HuH-7.5 (cell line): ENCODE results near the gene CRIM1.

ENCODE experiments used
- DNase-seq: peaks from one replicate; pipeline ENCODE4 v3.0.0; 2011; ENCODE audit warnings: low spot score

The CRIM1 gene

GRCh38 chr2:36554531-36554930 is 199.0 kb downstream of the CRIM1 start:
- DNase-seq: no peak

GRCh38 chr2:36555789-36556188 is 200.2 kb downstream of the CRIM1 start:
- no peak for DNase-seq

DNA sequence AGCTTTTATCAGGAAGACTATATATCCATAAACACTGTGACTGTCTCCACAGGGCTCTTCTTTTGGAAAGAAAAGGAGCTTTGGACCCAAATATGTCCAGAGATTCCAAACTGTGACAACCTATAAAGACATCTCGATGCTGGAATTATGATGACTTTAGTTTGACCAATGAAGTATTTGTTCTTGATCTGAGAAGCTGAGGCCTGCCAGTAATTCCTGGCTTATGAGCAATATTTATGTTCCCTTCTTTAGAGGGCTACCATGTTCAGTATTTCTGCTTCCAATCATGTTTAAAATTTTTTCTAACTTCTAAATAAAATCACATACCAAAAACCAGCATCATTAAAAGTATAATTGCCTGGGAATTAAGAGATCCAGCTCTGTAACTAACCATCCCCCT is 201.3 kb downstream of the CRIM1 start:
- DNase-seq: no peak

GRCh38 chr2:36559221-36559942 is 203.8 kb downstream of the CRIM1 start:
- DNase-seq: no peak

DNA sequence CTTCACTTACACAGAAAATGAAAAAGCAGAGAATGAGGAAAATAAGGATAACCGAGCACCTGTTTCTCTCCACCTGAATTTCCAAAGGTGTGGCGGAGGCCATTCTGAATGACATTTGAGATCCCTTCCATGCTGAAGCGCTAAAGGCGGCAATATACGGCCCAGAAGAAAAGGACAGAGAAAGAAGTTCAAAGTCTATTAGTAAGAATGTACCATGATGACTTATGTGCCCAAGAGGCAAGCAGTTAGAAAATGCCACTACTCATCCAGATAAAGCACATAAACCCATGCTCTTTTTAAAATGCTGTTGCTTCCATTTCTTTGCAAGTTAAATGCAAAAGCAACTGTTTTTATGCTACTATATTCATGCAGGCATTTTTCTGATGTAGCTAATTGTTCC is 205.1 kb downstream of the CRIM1 start:
- DNase-seq: no peak

DNA sequence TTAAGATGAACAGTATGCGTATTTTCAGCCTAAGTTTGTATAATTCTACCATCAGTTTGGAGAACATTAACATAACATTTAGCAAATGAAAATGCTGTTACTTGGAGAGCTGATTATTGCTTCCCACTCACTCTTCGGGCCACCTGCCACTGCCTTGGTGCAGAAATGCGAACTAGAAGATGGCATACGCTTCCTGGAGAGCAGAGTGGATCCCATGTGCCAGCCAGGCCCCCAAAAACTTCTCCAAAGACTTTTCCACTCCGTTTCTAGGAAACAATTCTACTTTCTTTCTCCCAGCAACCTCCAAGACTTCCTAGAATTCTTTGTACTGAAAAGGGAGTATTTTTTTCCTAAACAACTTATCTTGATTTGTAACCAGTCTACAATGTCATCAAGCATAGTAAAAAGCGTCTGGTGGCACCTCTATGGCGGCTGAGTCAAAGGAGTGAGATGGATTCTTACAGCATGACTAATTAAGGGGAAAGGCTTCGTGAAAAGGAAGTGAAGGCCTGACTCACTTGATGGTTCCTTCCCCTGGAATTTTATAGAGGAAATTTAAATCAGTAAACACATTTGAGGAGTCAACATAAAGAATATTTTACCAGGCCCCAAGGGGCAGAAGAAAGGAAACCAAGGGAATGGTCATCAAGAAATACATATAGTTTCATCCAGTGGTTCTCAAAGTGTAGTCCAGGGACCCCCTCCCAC is 205.8 kb downstream of the CRIM1 start:
- DNase-seq: no peak

- DNase-seq: no peak
Measured at GRCh38 chr2:36562240-36562639, 206.7 kb downstream of the CRIM1 start.

DNA sequence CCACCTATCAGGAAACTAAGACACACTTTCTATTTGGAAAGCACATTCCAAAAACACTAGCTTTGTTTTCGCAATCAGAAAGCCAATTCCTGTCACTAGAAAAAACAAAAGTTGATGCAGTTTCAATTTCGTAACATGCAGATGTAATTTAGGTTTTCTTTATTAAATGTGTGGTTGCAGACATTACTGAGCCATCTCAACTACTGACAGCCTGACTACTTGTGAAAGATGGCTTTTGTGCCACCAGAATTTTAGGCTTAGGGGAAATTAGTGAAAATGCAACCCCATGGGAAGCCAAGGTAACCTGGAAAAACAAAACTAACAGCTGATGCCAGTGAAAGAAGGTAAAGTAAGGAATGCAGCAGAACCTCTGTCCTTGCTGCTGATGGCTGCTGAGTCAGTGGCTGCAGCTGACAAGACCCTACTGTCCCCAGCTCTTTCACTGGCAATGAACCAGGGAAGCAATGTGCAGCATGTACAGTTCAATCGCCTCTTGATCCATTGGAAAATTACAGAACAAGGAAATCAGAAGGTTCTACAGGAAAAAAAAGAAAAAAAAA is 207.5 kb downstream of the CRIM1 start:
- no peak for DNase-seq

GRCh38 chr2:36564377-36564930 is 208.9 kb downstream of the CRIM1 start:
- no peak for DNase-seq

- DNase-seq: no peak
Measured at GRCh38 chr2:36565712-36566111, 210.1 kb downstream of the CRIM1 start.

DNA sequence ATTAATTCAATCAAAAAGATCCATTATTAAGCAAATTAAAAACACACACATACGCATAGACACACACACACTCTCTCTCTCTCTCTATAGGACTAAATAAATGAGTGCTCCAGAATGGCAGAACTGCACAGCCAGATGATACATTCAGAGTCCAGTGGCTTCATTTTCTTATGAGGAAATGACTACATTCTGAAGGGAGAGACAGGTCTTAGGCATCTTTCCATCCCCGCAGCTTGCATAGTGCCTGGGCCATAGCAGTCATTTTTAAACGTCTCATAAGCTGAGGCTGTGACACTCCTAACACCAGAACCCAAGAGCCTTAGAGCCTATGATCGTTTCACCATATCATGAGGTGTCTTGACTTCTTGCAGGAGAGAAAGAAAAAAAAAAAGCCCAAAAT is 211.3 kb downstream of the CRIM1 start:
- no peak for DNase-seq

DNA sequence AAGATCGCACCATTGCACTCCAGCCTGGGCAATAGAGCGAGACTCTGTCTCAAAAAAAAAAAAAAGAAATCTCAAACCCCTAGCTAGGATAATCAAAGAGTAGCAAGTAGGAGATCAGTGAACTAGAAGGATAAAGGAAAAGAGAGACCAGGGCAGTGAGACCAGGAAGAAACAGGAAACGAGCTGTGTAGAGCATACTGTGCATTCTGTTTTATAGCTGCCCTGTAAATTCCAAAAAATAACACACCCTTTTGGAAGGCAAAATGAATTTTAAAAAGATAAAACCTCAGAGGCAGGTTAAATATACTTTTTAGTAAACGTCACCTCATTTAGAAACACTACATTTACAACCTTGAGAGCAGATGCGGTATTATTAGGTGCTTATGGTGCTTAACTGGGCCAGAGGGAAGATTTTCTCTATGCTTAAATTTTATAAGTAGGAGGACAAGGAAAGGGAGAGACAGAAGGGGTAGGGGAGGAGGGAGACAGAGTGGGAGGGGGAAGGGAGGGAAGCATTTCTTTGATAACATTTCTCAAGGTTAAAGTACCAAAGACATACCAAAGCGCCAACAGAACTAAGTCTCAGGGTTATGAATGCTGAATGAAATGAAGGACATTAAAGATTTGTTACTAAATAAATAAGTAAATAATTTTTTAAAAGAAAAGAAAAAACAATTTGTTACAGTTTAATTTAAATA is 212.3 kb downstream of the CRIM1 start:
- no peak for DNase-seq

- no peak for DNase-seq
Measured at GRCh38 chr2:36568516-36569246, 213.1 kb downstream of the CRIM1 start.

DNA sequence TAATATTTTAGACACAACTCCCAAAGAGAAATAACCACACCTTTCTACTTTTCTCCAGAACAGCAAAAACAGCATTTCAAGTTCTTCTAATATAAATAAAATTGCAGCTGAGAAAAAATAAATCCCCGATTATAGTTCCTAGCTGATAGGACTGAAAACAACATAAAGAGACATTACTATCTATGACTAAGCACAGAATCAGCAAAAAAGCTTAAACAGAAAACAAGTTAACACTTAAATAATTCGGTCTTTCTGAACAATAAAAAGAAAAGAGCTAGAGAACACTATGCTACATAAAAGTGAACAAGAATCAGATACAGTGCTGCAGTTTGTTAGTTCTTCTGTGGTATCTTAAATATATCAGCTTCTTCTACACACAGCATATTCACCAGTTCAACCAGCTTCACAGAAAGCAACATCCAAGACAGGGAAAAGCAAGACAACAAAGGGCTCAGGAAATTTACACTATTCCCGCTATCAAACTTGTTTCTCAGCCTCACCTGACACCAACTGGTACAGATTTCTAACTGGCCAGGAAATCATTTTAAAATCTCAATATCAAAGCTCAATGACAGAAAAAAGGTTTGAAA is 213.8 kb downstream of the CRIM1 start:
- no peak for DNase-seq

DNA sequence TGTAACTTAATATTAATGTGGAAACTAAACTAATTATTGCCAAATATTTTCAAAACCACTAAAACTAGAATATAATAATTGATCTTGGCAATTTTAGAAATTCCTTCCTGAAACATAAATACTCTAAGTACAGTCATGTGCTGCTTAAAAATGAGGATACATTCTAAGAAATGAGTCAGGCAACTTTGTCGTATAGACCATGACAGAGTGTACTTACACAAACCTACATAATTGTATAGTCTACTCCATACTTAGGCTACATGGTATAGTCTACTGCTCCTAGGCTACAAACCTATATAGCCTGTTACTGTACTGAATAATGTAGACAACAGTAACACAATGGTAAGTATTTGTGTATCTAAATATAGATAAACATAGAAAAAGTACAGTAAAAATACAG is 214.8 kb downstream of the CRIM1 start:
- no peak for DNase-seq

DNA sequence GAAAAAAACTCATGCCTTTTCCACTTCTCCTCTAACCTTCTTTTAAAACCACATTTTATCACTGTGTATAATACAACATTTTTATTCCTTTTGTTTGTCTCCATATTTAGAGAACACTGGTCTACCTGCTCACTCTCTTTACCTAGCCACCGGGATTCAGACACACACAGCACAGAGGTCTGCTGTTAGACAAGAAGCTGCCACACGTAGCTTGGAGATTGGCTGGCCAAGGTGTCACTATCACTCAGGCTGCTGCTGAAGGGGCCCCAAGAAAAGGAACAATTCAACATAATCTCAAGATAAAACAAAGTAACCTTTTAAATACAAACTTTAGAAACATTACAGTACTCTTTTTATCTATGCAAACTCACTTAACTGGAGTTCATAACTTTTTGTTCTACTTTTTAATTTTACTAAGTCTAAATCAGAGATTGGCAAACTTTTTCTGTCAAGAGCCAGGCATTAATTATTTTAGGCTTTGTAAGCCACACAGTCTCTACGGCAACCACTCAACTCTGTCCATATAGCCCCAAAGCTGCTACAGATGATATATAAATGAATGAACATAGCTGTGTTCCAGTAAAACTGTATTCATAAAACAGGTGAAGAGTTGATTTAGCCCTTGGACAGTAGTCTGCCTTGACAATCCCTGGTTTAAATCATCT is 216.6 kb downstream of the CRIM1 start:
- DNase-seq: no peak

DNA sequence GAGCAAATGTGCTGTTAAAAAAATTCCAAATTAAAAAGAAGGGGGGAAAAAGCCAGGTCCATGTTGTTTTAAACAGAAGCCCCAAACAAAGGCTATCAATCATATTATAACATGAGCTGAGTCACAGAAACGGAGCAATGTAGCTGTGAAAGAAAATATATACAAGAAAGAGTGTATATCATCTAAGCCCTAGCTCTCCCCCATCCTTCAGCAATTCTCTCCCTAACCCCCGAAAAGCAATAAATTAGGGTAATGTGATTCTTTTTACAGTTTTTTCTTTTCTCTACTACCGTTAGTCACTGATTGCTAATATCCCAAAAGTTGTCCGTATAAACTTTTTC is 217.1 kb downstream of the CRIM1 start:
- DNase-seq: no peak

GRCh38 chr2:36573165-36573564 is 217.6 kb downstream of the CRIM1 start:
- DNase-seq: no peak

- DNase-seq: no peak
Measured at GRCh38 chr2:36574560-36574959, 219.0 kb downstream of the CRIM1 start.

- DNase-seq: no peak
Measured at GRCh38 chr2:36577884-36578283, 222.3 kb downstream of the CRIM1 start.
